Ishikawa (cell line): ENCODE results near the gene C2CD3.

Source experiments
- CEBPB ChIP-seq: IDR thresholded peaks from 2 replicates; pipeline ENCODE4 v1.6.1; 2012
- CREB1 ChIP-seq: IDR thresholded peaks from 2 replicates; pipeline ENCODE4 v1.6.1; 2012; ENCODE audit warnings: low read depth
- EGR1 ChIP-seq: IDR thresholded peaks from 2 replicates; pipeline ENCODE4 v1.6.1; 2012
- EP300 ChIP-seq: IDR thresholded peaks from 2 replicates; pipeline ENCODE4 v1.6.1; 2012; ENCODE audit warnings: borderline replicate concordance
- MAX ChIP-seq: IDR thresholded peaks from 2 replicates; pipeline ENCODE4 v1.6.1; 2012
- NFIC ChIP-seq: IDR thresholded peaks from 2 replicates; pipeline ENCODE4 v1.6.1; 2012
- RAD21 ChIP-seq: IDR thresholded peaks from 2 replicates; pipeline ENCODE4 v1.6.1; 2012; ENCODE audit warnings: low read depth
- REST ChIP-seq: IDR thresholded peaks from 2 replicates; pipeline ENCODE4 v1.6.1; 2012; ENCODE audit warnings: low read depth, mild to moderate bottlenecking
- TAF1 ChIP-seq: IDR thresholded peaks from 2 replicates; pipeline ENCODE4 v1.6.1; 2012; ENCODE audit warnings: low read depth, mild to moderate bottlenecking
- TCF12 ChIP-seq: IDR thresholded peaks from 2 replicates; pipeline ENCODE4 v1.6.1; 2012; ENCODE audit warnings: low read depth
- YY1 ChIP-seq: IDR thresholded peaks from 2 replicates; pipeline ENCODE4 v1.6.1; 2012; ENCODE audit warnings: low read depth

- TF ChIP-seq EP300 (no peak), REST (no peak), YY1 (no peak), CREB1 (no peak), TAF1 (no peak), RAD21 (no peak), NFIC (no peak), CEBPB (no peak), TCF12 (no peak), MAX (no peak), EGR1 (no peak)
These were observed 85.3 kb downstream of the C2CD3 start for GRCh38 chr11:74085542-74085892.
